HFFc6 (cell line): Measurements from ENCODE around the gene SST. TPM values are rescaled to one million over a fixed set of nuclear protein-coding genes. Genes with fewer than 3 reads are reported as not detected.
A peak's percentile ranks its signal among the peaks of the same experiment; 100 is the strongest.

Experiments used
- DNase-seq: peaks from one replicate; pipeline ENCODE4 v3.0.0-alpha.2; 2018
- H3K27ac Mint-ChIP-seq: 2 replicates; pipeline ENCODE4 v1.8.0; 2020; ENCODE audit warnings: mild to moderate bottlenecking, mixed read lengths
- H3K27me3 Mint-ChIP-seq: 2 replicates; pipeline ENCODE4 v1.8.0; 2021; ENCODE audit warnings: mild to moderate bottlenecking, moderate library complexity, mixed read lengths; ENCODE audit not compliant: insufficient read depth
- H3K36me3 Mint-ChIP-seq: 2 replicates; pipeline ENCODE4 v1.8.0; 2021; ENCODE audit warnings: low read depth, mixed read lengths
- H3K4me1 Mint-ChIP-seq: 2 replicates; pipeline ENCODE4 v1.8.0; 2020; ENCODE audit warnings: low read depth, mixed read lengths
- H3K4me3 Mint-ChIP-seq: 2 replicates; pipeline ENCODE4 v1.8.0; 2020; ENCODE audit warnings: mild to moderate bottlenecking, moderate library complexity, mixed read lengths
- H3K9me3 Mint-ChIP-seq: 2 replicates; pipeline ENCODE4 v1.8.0; 2020; ENCODE audit warnings: mild to moderate bottlenecking, mixed read lengths
- CTCF ChIP-seq: fragments of 200-600 bp; sonication (generic); IDR thresholded peaks from 2 replicates; pipeline ENCODE4 v1.5.0; 2021; ENCODE audit warnings: antibody characterized with exemption, mild to moderate bottlenecking
- total RNA-seq, 6 experiments: library from RNA; stranded (reverse); fragmentation: NEBNext Ultra II Directional; extraction: Animal tissue kit (Norgen Biotek cat#: 25700); gene quantifications; 2 replicates in 1 of 6; 3 replicates in 5 of 6; pipeline ENCODE4 v1.2.3, GENCODE V29; 2021

The SST gene
- total RNA-seq, 6 experiments from 2014 or later: not detected

- no peak for DNase-seq
- no peak for TF ChIP-seq CTCF
- H3K9me3 Mint-ChIP-seq: no peaks in the 10 kb centered on the region
- no peaks in the 10 kb centered on the region for H3K36me3 Mint-ChIP-seq
- peaks cover 14% of the 10 kb centered on the region for H3K27me3 Mint-ChIP-seq
- H3K4me1 Mint-ChIP-seq: peaks cover 34% of the 10 kb centered on the region
- H3K4me3 Mint-ChIP-seq: no peak overlapping the region
- no peak overlapping the region for H3K27ac Mint-ChIP-seq
These were observed 30.1 kb upstream of the SST start for GRCh38 chr3:187700249-187700648.

- no peak for TF ChIP-seq CTCF
- H3K4me3 Mint-ChIP-seq: no peak overlapping the region
- no peak for DNase-seq
- H3K9me3 Mint-ChIP-seq: no peaks in the 10 kb centered on the region
- peaks cover 38% of the 10 kb centered on the region for H3K4me1 Mint-ChIP-seq
- H3K36me3 Mint-ChIP-seq: no peaks in the 10 kb centered on the region
- H3K27me3 Mint-ChIP-seq: peaks cover 19% of the 10 kb centered on the region
- no peak overlapping the region for H3K27ac Mint-ChIP-seq
These were observed 28.6 kb upstream of the SST start for GRCh38 chr3:187698499-187699399.

- no peak for DNase-seq
- Mint-ChIP-seq H3K4me1 (peaks cover 27% of the 10 kb centered on the region), H3K9me3 (no peaks in the 10 kb centered on the region), H3K4me3 (0 out of 2 replicates have a peak overlapping the region, but pooled peaks have one; percentile 64), H3K27me3 (peaks cover 27% of the 10 kb centered on the region), H3K27ac (no peak overlapping the region), H3K36me3 (no peaks in the 10 kb centered on the region)
- no peak for TF ChIP-seq CTCF
These were observed 25.8 kb upstream of the SST start for GRCh38 chr3:187696021-187696420.

GRCh38 chr3:187695449-187695848, 25.3 kb upstream of the SST start:
- peaks cover 27% of the 10 kb centered on the region for H3K27me3 Mint-ChIP-seq
- TF ChIP-seq CTCF: no peak
- DNase-seq: no peak
- H3K4me1 Mint-ChIP-seq: peaks cover 27% of the 10 kb centered on the region
- H3K9me3 Mint-ChIP-seq: no peaks in the 10 kb centered on the region
- H3K36me3 Mint-ChIP-seq: no peaks in the 10 kb centered on the region
- peak overlapping the region; percentile 55 for H3K27ac Mint-ChIP-seq
- peak overlapping the region; percentile 64 for H3K4me3 Mint-ChIP-seq

- Mint-ChIP-seq H3K4me1 (peaks cover 27% of the 10 kb centered on the region), H3K27ac (peak overlapping the region; percentile 55), H3K36me3 (no peaks in the 10 kb centered on the region), H3K27me3 (peaks cover 25% of the 10 kb centered on the region), H3K9me3 (no peaks in the 10 kb centered on the region), H3K4me3 (peak overlapping the region; percentile 64)
- peak; percentile 85 for DNase-seq
- TF ChIP-seq CTCF: no peak
These were observed 24.6 kb upstream of the SST start for GRCh38 chr3:187694801-187695200.
